HL-60 (cell line): ENCODE data around the gene WDR33.

Experiments used
- CTCF ChIP-seq: IDR thresholded peaks from one replicate; pipeline ENCODE4 v1.5.1; 2011; ENCODE audit warnings: low read length, control low read depth, inconsistent platforms; ENCODE audit not compliant: insufficient read depth
- GABPA ChIP-seq: IDR thresholded peaks from 2 replicates; pipeline ENCODE4 v1.6.1; 2012; ENCODE audit warnings: low read depth
- POLR2AphosphoS5 ChIP-seq: IDR thresholded peaks from 2 replicates; pipeline ENCODE4 v1.6.1; 2012; ENCODE audit warnings: low read depth
- REST ChIP-seq: IDR thresholded peaks from 2 replicates; pipeline ENCODE4 v1.6.1; 2012; ENCODE audit warnings: low read depth; ENCODE audit not compliant: insufficient replicate concordance

GRCh38 chr2:127733816-127734537 lies 77.0 kb downstream of the WDR33 start:
- no peak for TF ChIP-seq CTCF
- TF ChIP-seq REST, result no peak
- TF ChIP-seq POLR2AphosphoS5, result no peak
- TF ChIP-seq GABPA, result no peak
